ENCODE results near the gene HOXC11.

Gene HOXC11

DNA sequence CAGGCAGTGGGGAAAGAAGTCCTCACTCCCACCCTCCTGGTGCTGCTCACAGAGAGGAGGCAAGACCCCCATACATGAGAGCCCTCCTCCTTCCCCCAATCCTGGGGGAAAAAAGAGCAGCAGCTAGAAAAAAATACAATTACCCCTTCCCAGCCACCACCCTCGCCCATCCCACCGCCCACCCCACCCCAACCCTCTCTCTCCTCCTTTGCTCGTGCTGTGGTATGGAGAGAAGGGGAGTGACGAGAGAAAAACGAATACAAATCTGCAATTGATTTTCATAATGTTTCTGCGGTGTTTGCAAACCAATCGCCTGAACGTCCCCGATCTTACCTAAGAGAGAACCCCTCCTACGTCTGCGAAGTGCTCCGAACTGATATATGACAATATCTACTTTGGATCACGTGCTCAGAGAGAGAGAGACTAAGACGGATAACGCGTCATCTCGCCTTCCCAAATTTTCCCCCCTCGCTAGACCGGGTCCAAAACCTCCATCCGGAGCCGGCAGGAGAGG is at the start of gene HOXC11:
Gene HOXC11, plus strand, starts transcription at position 405 of the 514 bp plus-strand sequence. CDS start 116 bp downstream, outside the sequence.
- in situ Hi-C loops (cut with MboI; ENCODE audit: low sequenced_read_pairs), result no loop called here

- in situ Hi-C loops (cut with MboI; ENCODE audit: low sequenced_read_pairs), result no loop called here
These were observed 48.2 kb upstream of the HOXC11 start for GRCh38 chr12:53924521-53925405.

DNA sequence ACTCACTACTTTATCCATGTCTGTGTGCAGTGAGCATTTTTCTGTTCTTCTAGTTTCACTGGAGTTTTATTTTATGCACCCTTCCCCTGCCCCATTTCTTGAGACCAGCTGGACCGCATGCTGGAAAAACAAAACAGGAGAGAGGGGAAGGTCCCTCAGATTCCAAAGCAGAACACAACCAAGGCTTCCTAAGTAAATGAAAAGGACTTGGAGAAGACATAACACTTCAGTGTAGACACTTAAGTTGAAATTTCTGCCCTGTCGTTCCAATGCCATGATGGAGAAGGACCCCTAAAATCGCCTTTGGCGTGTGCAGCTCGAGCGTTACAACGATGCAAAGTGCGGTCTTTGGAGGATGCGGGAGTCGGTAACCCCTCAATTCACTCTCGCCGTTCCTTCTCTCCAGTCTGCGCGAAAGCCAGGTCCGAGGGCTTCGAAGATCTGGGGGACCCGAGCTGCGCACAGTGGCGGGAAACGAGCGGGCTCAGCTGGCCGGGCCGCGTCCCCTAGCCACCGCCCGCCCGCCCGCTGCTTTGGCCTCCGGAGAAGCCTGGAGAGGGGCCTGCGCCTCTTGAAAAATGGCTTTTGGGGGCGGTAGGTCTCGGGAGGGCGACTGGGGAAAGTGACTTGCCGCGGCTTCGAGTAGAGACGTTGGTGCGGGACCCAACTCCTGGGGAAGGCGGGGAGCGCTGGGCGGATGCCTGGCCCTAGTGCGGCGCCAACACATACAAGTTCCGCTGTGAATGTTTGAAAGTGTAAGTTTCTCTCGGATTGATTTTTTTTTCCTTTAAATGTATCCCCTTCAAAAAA is 45.5 kb upstream of the HOXC11 start:
- in situ Hi-C loops (cut with MboI; ENCODE audit: low sequenced_read_pairs), result no loop called here

DNA sequence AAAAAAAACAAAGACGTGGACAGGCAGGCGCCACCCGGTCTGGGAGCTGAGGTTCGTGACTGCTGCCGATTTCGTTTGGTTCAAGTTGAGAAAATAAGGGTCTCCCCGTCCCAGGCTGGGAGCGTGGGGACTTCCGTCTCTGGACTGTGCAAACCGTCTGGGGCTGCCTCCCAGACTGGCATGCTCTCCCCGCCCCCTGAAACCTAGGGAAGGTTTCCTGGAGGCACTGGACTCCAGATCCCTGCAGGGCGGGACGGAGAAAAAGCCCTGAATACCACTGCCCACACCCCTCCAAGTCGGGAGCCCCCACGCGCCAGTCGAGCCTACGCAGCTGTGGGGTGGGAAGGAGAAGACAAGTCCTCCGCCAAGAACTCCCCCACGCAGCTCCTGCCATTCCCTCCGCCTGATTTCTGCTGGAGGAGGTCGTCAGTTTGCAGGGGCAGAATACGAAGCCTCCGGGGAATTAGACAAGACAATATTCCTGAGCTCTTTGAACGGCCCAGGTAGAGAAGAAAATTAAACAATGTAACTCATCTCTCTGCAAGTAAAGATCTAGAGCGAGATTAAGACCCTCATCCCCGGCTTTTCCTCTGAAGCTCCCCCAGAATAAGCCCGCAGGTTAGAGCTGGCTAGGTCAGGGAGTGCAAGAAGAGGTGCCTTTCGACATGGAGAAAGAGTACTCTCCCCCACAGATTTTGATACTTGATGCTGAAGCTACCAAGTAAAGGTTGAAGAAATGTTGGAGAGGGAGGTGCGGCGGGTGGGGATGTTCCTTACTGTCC is 44.7 kb upstream of the HOXC11 start:
- in situ Hi-C loops (cut with MboI; ENCODE audit: low sequenced_read_pairs), result no loop called here

DNA sequence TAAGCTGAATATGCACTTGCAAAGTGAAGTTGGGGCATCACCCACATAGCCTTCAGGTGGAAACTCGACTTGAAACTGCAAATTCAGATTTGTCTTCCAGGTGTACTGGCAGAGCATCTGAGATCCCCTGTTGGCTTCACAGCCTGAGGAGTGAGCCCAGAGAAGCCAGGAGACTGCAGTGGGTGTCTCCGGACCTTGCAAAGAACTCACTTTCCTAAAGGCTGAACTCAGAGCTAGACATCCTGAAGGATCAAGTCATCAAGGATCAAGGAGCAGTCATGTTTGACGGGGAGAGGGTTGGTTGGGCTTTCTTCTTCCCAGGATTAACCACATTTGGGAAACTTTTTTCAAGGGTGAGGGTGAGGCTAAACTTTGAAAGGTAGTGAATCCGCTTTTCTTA is 43.4 kb upstream of the HOXC11 start:
- in situ Hi-C loops (cut with MboI; ENCODE audit: low sequenced_read_pairs), result no loop called here

GRCh38 chr12:53930591-53931255 is 42.2 kb upstream of the HOXC11 start:
- in situ Hi-C loops (cut with MboI; ENCODE audit: low sequenced_read_pairs), result no loop called here

DNA sequence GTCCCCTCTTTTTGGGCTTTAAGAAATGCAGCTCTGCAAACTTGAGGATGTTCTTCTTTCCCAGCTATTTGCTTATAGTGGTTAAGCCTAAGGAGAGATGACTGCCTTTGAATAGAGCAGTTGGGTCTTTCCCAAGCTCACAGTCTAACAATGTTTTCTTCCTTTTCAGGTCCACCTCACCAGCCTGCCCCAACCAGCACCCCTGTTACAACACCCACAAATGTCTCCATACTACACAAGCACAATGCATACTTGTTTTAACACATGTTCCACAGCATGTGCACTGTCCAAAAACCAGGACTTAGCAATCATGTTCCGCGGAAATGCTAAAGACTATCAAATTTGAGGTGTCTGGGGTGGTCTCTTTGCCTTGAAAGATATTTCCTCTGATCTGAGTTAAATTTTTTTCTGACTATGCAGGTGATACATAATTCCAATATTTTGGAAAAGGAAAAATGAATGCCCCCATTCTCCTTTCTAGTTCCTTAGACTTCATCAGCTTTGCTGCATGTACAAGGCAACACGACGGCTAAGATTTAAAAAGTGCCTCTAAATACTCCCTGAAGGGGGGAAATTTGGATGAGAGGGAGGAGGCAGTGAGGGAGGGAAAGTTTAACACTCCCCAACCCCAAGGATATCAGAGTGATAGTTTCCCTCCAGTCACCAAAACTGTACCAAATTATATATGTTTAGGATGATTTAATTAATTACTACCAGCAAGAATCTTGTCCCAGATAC is 40.9 kb upstream of the HOXC11 start:
- in situ Hi-C loops (cut with MboI; ENCODE audit: low sequenced_read_pairs), result no loop called here

DNA sequence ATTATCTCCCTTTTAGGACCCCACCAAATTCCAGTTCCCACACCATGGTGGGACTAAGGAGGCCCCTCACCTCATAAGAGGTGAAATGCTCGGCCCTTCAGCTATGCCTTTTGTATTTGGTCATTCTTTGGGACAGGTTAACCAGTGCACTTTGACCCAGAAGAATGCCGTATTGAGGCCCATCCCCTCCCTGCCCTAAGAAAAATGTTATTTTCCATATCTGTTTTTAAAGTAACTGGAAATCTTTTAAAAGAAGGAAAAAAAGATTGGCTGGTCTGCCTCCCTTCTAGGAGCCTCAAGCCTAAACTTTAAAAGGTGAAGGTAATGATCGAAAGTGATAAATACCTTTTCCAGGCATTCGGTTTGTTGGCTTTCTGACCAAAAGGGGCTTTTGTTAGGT is 40.0 kb upstream of the HOXC11 start:
- in situ Hi-C loops (cut with MboI; ENCODE audit: low sequenced_read_pairs), result no loop called here

DNA sequence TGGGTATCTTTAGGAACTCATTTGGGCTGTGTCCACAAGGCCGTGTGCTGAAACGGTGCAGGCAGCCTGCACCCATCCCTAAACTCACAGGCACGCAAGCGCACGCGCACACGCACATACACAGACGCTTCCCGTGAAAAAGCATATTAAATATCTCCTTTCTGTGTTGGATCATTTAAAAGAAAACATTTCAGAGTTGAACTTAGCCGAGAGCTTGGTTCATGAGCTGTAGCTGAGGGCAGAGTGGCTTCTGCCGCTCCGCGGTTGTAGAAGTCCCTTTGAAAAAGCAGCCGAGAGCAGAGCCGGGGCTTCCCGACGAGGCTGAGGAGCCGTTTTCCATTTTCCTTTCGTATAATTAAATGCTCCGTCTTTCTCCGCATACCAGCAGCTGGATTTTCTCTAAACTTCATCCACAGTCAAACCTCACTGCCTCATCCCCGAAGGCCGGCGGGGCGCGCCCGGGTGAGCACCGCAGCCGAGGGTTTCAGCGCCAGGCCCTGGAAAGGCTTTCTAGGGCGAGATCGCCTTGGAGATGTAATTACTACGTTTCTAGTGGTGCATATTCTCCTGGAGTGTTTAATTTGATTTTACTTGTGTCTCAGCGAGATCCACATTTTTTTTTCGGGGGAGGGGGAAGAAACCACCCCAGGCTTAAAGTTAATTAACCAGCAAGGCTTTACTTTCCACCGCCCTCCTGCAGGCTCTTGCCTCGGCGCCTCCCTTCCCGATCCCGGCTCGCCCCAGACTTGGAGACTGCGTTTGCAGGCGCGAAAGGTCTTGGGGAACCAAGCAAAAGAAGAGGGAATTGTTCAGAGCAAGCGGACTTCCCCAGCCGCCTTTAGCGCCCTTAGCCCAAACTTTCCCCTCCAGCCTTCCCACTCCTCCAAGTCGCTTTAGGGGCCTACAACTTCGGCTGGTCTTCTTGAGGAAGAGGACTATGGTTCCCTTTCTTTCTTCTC is 37.3 kb upstream of the HOXC11 start:
- in situ Hi-C loops (cut with MboI; ENCODE audit: low sequenced_read_pairs), result no loop called here

GRCh38 chr12:53937099-53937498 is 35.8 kb upstream of the HOXC11 start:
- in situ Hi-C loops (cut with MboI; ENCODE audit: low sequenced_read_pairs), result no loop called here

DNA sequence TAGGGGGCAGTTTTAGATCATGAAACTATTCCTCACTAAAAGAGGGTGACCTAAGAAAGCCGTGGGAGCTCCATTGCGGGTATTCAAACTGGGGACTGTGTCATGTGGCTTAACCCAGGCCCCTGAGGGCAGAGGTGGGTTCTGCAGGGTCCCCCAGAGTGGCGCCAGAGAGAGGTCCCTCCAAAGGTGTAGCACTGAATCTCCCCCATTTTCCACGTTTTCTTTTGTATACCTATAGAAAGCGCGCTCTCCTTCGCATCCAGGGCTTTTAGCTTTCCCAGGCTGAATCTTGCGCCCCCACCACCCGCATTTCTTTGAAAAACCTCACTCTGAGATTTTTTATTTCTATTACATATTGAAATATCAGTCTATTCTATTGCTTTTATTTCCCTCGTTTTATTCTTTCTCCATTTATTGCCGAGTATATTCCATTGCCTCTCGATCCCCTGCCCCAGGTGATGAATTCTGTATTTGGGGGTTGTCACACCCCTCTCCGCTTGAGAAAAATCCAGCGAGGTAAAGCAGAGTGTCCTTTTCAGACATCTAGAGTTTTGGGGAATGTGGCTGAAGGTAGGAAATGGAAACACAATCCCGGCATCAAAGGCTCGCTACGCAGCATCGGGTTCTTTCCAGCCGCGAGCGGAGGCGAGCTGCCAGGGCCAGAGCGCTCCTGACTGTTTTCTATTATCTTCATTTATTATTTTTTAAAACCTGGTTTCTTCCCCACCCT is 35.2 kb upstream of the HOXC11 start:
- in situ Hi-C loops (cut with MboI; ENCODE audit: low sequenced_read_pairs), result no loop called here

GRCh38 chr12:53938326-53939140 is 34.4 kb upstream of the HOXC11 start, which contains the start of gene HOXC13:
HOXC13 (plus strand) TSS chr12:53938831; CDS start chr12:53938907, 76 bp downstream.
- in situ Hi-C loops (cut with MboI; ENCODE audit: low sequenced_read_pairs), result no loop called here

DNA sequence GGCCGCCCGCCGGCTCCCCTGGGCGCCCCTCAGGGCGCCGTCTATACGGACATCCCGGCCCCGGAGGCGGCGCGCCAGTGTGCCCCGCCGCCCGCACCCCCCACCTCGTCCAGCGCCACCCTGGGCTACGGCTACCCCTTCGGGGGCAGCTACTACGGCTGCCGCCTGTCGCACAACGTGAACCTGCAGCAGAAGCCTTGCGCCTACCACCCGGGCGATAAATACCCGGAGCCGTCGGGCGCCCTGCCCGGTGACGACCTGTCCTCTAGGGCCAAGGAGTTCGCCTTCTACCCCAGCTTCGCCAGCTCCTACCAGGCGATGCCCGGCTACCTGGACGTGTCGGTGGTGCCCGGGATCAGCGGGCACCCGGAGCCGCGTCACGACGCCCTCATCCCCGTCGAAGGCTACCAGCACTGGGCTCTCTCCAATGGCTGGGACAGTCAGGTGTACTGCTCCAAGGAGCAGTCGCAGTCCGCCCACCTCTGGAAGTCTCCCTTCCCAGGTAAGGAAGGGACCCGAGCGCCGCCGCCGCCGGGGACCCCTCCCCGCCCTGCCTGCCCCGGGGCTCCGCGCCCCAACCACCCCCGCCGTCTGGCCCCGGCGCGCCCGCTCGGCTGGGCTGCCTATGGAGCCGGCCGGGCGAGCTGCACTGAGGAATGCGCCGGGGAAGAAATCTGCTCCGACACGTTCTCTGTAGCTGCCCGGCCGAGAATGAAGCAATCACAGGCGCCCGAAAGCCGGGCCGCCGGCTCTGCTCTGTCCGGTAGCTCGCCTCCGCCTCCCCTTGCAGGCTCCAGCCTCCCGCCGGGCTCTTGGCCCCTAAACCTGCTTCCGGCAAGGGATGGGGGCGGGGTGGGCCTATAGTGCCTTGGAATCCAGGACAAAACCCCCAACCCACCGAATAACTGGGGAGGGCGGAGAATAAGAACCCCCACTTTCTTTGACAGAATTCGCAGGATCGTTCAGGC is 33.5 kb upstream of the HOXC11 start:
- in situ Hi-C loops (cut with MboI; ENCODE audit: low sequenced_read_pairs), result no loop called here

DNA sequence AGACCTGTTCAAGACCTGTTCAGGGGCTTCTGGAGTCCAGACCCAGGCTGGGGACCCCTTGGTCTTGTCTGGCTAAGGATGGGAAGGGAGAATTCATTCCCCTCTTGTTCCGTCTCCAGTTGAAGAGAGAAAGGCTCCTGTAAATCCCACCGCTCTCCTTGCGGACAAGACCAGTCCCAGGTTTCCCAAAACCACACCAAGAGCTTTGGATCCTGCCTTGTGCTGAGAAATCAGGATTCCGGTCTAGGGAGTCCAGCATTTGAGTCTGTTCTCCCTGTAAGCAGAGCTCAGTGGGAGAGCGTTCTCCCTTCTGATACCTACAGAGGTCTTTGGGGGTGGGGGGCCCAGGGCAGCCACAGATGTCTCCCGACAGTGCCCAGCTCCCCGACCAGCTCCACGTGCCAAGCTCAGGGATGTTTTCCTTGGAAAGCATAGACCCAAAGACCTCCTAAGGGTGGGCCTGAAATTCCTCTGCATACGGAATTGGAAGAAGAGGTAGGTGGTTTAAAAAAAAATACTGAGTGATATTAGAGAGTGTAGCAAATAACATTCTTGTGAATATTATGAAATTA is 32.4 kb upstream of the HOXC11 start:
- in situ Hi-C loops (cut with MboI; ENCODE audit: low sequenced_read_pairs), result no loop called here

DNA sequence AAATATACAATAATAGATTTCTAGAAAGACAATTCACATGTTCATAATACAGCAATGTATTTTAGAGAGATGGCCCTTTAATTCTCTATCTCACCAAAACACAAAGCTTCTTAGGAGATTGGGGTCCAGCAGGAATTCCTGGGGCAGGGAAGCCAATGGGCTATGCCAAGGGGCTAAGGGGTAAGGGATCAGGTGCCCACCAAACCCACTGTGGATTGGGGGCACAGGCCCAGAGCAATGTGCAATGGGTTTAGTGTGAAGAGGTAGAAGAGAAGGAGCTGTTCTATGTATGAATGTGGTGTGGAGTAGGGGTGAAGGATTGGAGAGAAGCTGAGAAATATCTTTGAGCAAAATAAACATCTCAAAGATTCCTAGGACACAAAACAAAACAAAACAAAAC is 31.7 kb upstream of the HOXC11 start:
- in situ Hi-C loops (cut with MboI; ENCODE audit: low sequenced_read_pairs), result no loop called here
